T47D (cell line): ENCODE data around the gene PMEL.

ENCODE experiments used
- DNase-seq, 2 experiments: peaks; one replicate each; pipeline versions ENCODE4 v3.0.0 to v3.0.0-alpha.2; 2011 to 2012; ENCODE audit warnings: low read depth in 1 of 2, low spot score in 1 of 2
- JUND ChIP-seq: IDR thresholded peaks from 2 replicates; pipeline ENCODE4 v1.6.1; 2012; ENCODE audit warnings: low read depth
- in situ Hi-C: cut with HindIII; loops from 2 replicates; pipeline ENCODE4 v1.10.0; 2016; ENCODE audit warnings: low sequenced_read_pairs, low pct_unique_long_range_greater_than_20kb

The PMEL gene

GRCh38 chr12:55955800-55956508, 9.9 kb downstream of the PMEL start:
- in situ Hi-C loops, result no loop called here
- peak; percentile 75; the same call in 1 of the 2 replicates for TF ChIP-seq JUND
- peak in 1 of 2 experiments; percentile 85 for DNase-seq

GRCh38 chr12:55955344-55955743, 10.5 kb downstream of the PMEL start:
- in situ Hi-C loops, result no loop called here
- DNase-seq, result no peak
- no peak for TF ChIP-seq JUND

GRCh38 chr12:55946553-55946952, 19.3 kb downstream of the PMEL start:
- no peak for TF ChIP-seq JUND
- no peak for DNase-seq
- in situ Hi-C loops, result no loop called here

GRCh38 chr12:55942577-55943136, 23.2 kb downstream of the PMEL start:
- in situ Hi-C loops, result no loop called here
- TF ChIP-seq JUND, result no peak
- DNase-seq, result no peak

GRCh38 chr12:55942055-55942454, 23.8 kb downstream of the PMEL start:
- in situ Hi-C loops, result no loop called here
- DNase-seq, result no peak
- no peak for TF ChIP-seq JUND

- in situ Hi-C loops, result no loop called here
- TF ChIP-seq JUND, result no peak
- DNase-seq, result peak; percentile 73 to 94
These were observed 25.6 kb downstream of the PMEL start for GRCh38 chr12:55940065-55940732.

- in situ Hi-C loops, result no loop called here
- DNase-seq, result no peak
- no peak for TF ChIP-seq JUND
These were observed 26.9 kb downstream of the PMEL start for GRCh38 chr12:55938826-55939501.

- no peak for DNase-seq
- in situ Hi-C loops, result no loop called here
- TF ChIP-seq JUND, result no peak
These were observed 27.9 kb downstream of the PMEL start for GRCh38 chr12:55937981-55938380.

GRCh38 chr12:55935738-55936151, 30.1 kb downstream of the PMEL start:
- no peak for TF ChIP-seq JUND
- in situ Hi-C loops, result no loop called here
- no peak for DNase-seq

GRCh38 chr12:55934773-55935172, 31.1 kb downstream of the PMEL start:
- DNase-seq, result no peak

GRCh38 chr12:55933799-55934742, 31.8 kb downstream of the PMEL start:
- no peak for DNase-seq
- TF ChIP-seq JUND, result no peak
- in situ Hi-C loops, result no loop called here

More at GRCh38 chr12:55934773-55935172, 31.1 kb downstream of the PMEL start:
- TF ChIP-seq JUND, result no peak
- in situ Hi-C loops, result no loop called here

- in situ Hi-C loops, result no loop called here
These were observed 32.6 kb downstream of the PMEL start for GRCh38 chr12:55933169-55933798.

More at GRCh38 chr12:55933169-55933798, 32.6 kb downstream of the PMEL start:
- TF ChIP-seq JUND, result no peak
- DNase-seq, result no peak
